H1 (cell line): Measurements from ENCODE around the gene ZBTB46.

Source experiments
- BRCA1 ChIP-seq: IDR thresholded peaks from 2 replicates; pipeline ENCODE4 v1.6.1; 2012; ENCODE audit warnings: low read depth, low read length, improper control_type of control experiment
- CHD2 ChIP-seq: IDR thresholded peaks from 2 replicates; pipeline ENCODE4 v1.6.1; 2012; ENCODE audit warnings: low read length, improper control_type of control experiment
- CTCF ChIP-seq, 3 experiments: IDR thresholded peaks; 1 replicate in 2 of 3; 2 replicates in 1 of 3; pipeline versions ENCODE4 v1.5.1 to v1.6.1; 2011; ENCODE audit warnings: low read length in 3 of 3, mild to moderate bottlenecking in 3 of 3, inconsistent platforms in 2 of 3, low read depth in 1 of 3, moderate library complexity in 1 of 3; ENCODE audit not compliant: insufficient read depth in 1 of 3; ENCODE audit errors: control extremely low read depth in 1 of 3
- EZH2 ChIP-seq: fragments of 200-600 bp; sonication (generic); IDR thresholded peaks from 2 replicates; pipeline ENCODE4 v1.7.1; 2012; ENCODE audit warnings: low read depth, mild to moderate bottlenecking, moderate library complexity, low read length, inconsistent platforms; ENCODE audit not compliant: severe bottlenecking
- MAFK ChIP-seq: IDR thresholded peaks from 2 replicates; pipeline ENCODE4 v1.6.1; 2012; ENCODE audit warnings: low read depth, mild to moderate bottlenecking, improper control_type of control experiment, low read length
- RAD21 ChIP-seq, 2 experiments: IDR thresholded peaks in 1 of 2; conservative IDR thresholded peaks in 1 of 2; 2 replicates each; pipeline ENCODE4 v1.6.1; 2011; ENCODE audit warnings: low read depth in 2 of 2, low read length in 2 of 2, improper control_type of control experiment in 1 of 2, inconsistent platforms in 1 of 2, mild to moderate bottlenecking in 1 of 2, moderate library complexity in 1 of 2
- RFX5 ChIP-seq: IDR thresholded peaks from 2 replicates; pipeline ENCODE4 v1.6.1; 2011; ENCODE audit warnings: low read depth, low read length, improper control_type of control experiment, borderline replicate concordance
- TAF1 ChIP-seq: IDR thresholded peaks from 2 replicates; pipeline ENCODE4 v1.6.1; 2011; ENCODE audit warnings: mild to moderate bottlenecking, low read depth, low read length

- no peak for TF ChIP-seq CTCF (IDR thresholded peaks at IDR 0.05; ENCODE audit: control extremely low read depth in 1 of 3, insufficient read depth in 1 of 3, low read depth in 1 of 3, low read length in 3 of 3)
- TF ChIP-seq RFX5, result no peak
- TF ChIP-seq TAF1, result no peak
- TF ChIP-seq CHD2, result no peak
- TF ChIP-seq BRCA1, result no peak
- no peak for TF ChIP-seq RAD21 (IDR thresholded peaks at IDR 0.05 in 1 of 2, conservative IDR thresholded peaks at IDR 0.05 in 1 of 2; ENCODE audit: low read depth in 2 of 2, low read length in 2 of 2)
- TF ChIP-seq MAFK, result no peak
- no peak for TF ChIP-seq EZH2
Measured at GRCh38 chr20:63855363-63856097, 24.5 kb upstream of the ZBTB46 start.
